CD4-positive, alpha-beta T cell treated with Interleukin-15 for 4 hours (primary cell): Measurements from ENCODE around the gene CST9.
"Not testable (repeated sequence)": the region's sequence is repeated elsewhere in the genome, so short reads cannot be mapped to it uniquely, and the experiment has no call there.

ENCODE experiments used
- DNase-seq: peaks from one replicate; pipeline ENCODE4 v3.0.0-alpha.2; 2020; ENCODE audit warnings: low spot score

The CST9 gene

GRCh38 chr20:23637282-23638221 is 31.8 kb upstream of the CST9 start, which contains the start of gene CST3:
CST3 (minus strand) TSS chr20:23637955; CDS start chr20:23637862, 93 bp downstream.
- DNase-seq = no peak

GRCh38 chr20:23636908-23637281 is 31.2 kb upstream of the CST9 start:
- no peak for DNase-seq

GRCh38 chr20:23636182-23636907 is 30.6 kb upstream of the CST9 start:
- DNase-seq = no peak

GRCh38 chr20:23635768-23636090 is 30.0 kb upstream of the CST9 start:
- DNase-seq = not testable (repeated sequence)

GRCh38 chr20:23634985-23635767 is 29.5 kb upstream of the CST9 start:
- DNase-seq = no peak

- no peak for DNase-seq
Observed at GRCh38 chr20:23634044-23634801, 28.5 kb upstream of the CST9 start.

- DNase-seq = no peak
Observed at GRCh38 chr20:23632711-23633573, 27.2 kb upstream of the CST9 start.

GRCh38 chr20:23631981-23632710 is 26.4 kb upstream of the CST9 start:
- DNase-seq = no peak

GRCh38 chr20:23631226-23631822 is 25.6 kb upstream of the CST9 start:
- no peak for DNase-seq

GRCh38 chr20:23630392-23630849 is 24.7 kb upstream of the CST9 start:
- DNase-seq = no peak

GRCh38 chr20:23629542-23630391 is 24.1 kb upstream of the CST9 start:
- no peak for DNase-seq

GRCh38 chr20:23629017-23629541 is 23.4 kb upstream of the CST9 start:
- DNase-seq = no peak

- no peak for DNase-seq
Observed at GRCh38 chr20:23628402-23629016, 22.8 kb upstream of the CST9 start.

- no peak for DNase-seq
Observed at GRCh38 chr20:23627501-23627900, 21.8 kb upstream of the CST9 start.

GRCh38 chr20:23626040-23626620 is 20.4 kb upstream of the CST9 start:
- DNase-seq = no peak

- DNase-seq = no peak
Observed at GRCh38 chr20:23625236-23625964, 19.7 kb upstream of the CST9 start.

GRCh38 chr20:23624324-23624691 is 18.6 kb upstream of the CST9 start:
- no peak for DNase-seq
